ENCODE data around the gene THSD7A.

Gene THSD7A

DNA sequence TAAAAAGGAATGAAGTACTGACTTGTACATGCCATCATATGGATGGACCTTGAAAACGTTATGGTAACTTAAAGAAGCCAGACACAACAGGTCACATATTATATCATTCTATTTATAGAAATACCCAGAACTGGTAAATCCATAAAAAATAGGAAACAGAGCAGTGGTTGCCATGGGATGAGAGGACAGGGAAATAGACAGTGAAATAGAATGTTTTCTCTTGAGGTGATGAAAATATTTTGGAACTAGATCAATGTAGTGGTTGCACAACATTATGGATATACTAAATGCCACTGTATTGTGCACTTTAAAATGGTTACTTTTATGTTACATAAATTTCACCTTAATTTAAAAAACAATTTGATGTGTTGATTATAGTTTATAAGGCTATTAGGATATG is 318.5 kb downstream of the THSD7A start:
- H3K4me3 ChIP-seq (ENCODE audit: low read depth, low read length): no peak overlapping the region
- no peak for DNase-seq (ENCODE audit: low read depth)
- TF ChIP-seq, protein P1, sequence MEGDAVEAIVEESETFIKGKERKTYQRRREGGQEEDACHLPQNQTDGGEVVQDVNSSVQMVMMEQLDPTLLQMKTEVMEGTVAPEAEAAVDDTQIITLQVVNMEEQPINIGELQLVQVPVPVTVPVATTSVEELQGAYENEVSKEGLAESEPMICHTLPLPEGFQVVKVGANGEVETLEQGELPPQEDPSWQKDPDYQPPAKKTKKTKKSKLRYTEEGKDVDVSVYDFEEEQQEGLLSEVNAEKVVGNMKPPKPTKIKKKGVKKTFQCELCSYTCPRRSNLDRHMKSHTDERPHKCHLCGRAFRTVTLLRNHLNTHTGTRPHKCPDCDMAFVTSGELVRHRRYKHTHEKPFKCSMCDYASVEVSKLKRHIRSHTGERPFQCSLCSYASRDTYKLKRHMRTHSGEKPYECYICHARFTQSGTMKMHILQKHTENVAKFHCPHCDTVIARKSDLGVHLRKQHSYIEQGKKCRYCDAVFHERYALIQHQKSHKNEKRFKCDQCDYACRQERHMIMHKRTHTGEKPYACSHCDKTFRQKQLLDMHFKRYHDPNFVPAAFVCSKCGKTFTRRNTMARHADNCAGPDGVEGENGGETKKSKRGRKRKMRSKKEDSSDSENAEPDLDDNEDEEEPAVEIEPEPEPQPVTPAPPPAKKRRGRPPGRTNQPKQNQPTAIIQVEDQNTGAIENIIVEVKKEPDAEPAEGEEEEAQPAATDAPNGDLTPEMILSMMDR (IDR thresholded peaks at IDR 0.05; ENCODE audit: control insufficient read depth, extremely low read depth, insufficient read depth): no peak

- DNase-seq (ENCODE audit: low read depth): no peak
- no peak overlapping the region for H3K4me3 ChIP-seq (ENCODE audit: low read depth, low read length)
- TF ChIP-seq, protein P1 (IDR thresholded peaks at IDR 0.05; ENCODE audit: control insufficient read depth, extremely low read depth, insufficient read depth): no peak
These were observed 324.1 kb downstream of the THSD7A start for GRCh38 chr7:11507929-11508328.

GRCh38 chr7:11506417-11506816 is 325.6 kb downstream of the THSD7A start:
- DNase-seq (ENCODE audit: low read depth): no peak
- TF ChIP-seq, protein P1 (IDR thresholded peaks at IDR 0.05; ENCODE audit: control insufficient read depth, extremely low read depth, insufficient read depth): no peak
- H3K4me3 ChIP-seq (ENCODE audit: low read depth, low read length): no peak overlapping the region

- no peak for DNase-seq (ENCODE audit: low read depth)
- H3K4me3 ChIP-seq (ENCODE audit: low read depth, low read length): no peak overlapping the region
- TF ChIP-seq, protein P1 (IDR thresholded peaks at IDR 0.05; ENCODE audit: control insufficient read depth, extremely low read depth, insufficient read depth): no peak
These were observed 326.5 kb downstream of the THSD7A start for GRCh38 chr7:11505471-11505985.

GRCh38 chr7:11492307-11492706 is 339.7 kb downstream of the THSD7A start:
- H3K4me3 ChIP-seq (ENCODE audit: low read depth, low read length): no peak overlapping the region
- TF ChIP-seq, protein P1 (IDR thresholded peaks at IDR 0.05; ENCODE audit: control insufficient read depth, extremely low read depth, insufficient read depth): no peak
- DNase-seq (ENCODE audit: low read depth): no peak

DNA sequence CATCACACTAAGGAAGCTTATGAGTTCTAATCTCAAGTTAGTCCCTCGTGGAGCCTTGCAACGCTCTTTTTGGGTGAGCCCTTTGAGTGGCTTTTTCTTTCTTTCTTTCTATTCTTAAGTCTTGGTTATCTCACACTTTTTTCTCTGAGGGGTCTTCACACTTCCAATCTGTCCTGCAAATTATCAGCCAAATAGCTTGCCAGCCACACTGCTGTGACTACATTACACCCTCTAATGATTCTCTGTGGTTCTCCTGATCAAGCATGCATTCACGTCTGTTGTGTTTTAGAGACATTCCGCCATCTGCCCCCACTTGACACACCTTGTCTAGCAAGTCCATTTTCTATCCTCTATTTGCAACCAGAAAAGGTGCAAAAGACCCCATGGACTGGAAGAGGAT is 340.2 kb downstream of the THSD7A start:
- no peak for DNase-seq (ENCODE audit: low read depth)
- H3K4me3 ChIP-seq (ENCODE audit: low read depth, low read length): no peak overlapping the region
- TF ChIP-seq, protein P1 (IDR thresholded peaks at IDR 0.05; ENCODE audit: control insufficient read depth, extremely low read depth, insufficient read depth): no peak

DNA sequence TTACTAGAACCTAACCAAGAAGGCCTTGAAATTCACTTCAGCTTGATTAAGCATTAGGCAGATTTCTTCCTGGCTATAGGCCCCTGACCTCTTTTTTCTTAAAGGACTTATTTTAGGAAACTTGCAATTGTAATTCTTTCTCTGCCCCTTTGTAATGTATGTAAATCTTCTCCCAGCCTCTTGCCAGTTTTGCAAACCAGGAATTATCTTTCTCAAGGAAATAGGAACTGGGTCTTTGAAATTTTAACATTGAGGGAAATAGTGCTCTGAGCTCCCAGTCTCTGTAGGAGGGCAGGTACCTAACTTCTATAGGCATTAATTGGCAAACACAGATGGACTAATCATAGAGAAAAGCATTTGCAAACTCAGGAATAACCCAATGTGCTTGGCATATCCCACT is 342.7 kb downstream of the THSD7A start:
- no peak for DNase-seq (ENCODE audit: low read depth)
- no peak overlapping the region for H3K4me3 ChIP-seq (ENCODE audit: low read depth, low read length)
- TF ChIP-seq, protein P1 (IDR thresholded peaks at IDR 0.05; ENCODE audit: control insufficient read depth, extremely low read depth, insufficient read depth): no peak

Measured in LNCaP clone FGC (cell line).